H9 (cell line): ENCODE data around the gene ZNF892. TPM values are rescaled to one million over a fixed set of nuclear protein-coding genes. Genes with fewer than 3 reads are reported as not detected.

Source experiments
- DNase-seq: peaks from one replicate; pipeline ENCODE4 v3.0.0-alpha.2; 2017
- H2AFZ ChIP-seq: one replicate; pipeline ENCODE4 v1.6.1; 2013; ENCODE audit warnings: mild to moderate bottlenecking, low read length, control low read depth, moderate library complexity
- H2AK5ac ChIP-seq: 2 replicates; pipeline ENCODE4 v1.6.1; 2013; ENCODE audit warnings: low read length, control low read depth, mixed read lengths; ENCODE audit not compliant: insufficient read length
- H2BK120ac ChIP-seq: one replicate; pipeline ENCODE4 v1.6.1; 2013; ENCODE audit warnings: low read depth, mild to moderate bottlenecking, low read length, control low read depth, inconsistent platforms; ENCODE audit not compliant: poor library complexity, severe bottlenecking
- H2BK12ac ChIP-seq: 2 replicates; pipeline ENCODE4 v1.6.1; 2013; ENCODE audit warnings: low read length, control low read depth, mixed read lengths, low read depth; ENCODE audit not compliant: insufficient read length
- H2BK15ac ChIP-seq: 2 replicates; pipeline ENCODE4 v1.6.1; 2013; ENCODE audit warnings: low read depth, low read length, control low read depth
- H2BK20ac ChIP-seq: one replicate; pipeline ENCODE4 v1.6.1; 2013; ENCODE audit warnings: low read depth, mild to moderate bottlenecking, low read length, control low read depth, inconsistent platforms; ENCODE audit not compliant: poor library complexity, severe bottlenecking
- H2BK5ac ChIP-seq: 2 replicates; pipeline ENCODE4 v1.6.1; 2013; ENCODE audit warnings: low read length, control low read depth, mixed read lengths; ENCODE audit not compliant: insufficient read length
- H3K14ac ChIP-seq: 2 replicates; pipeline ENCODE4 v1.6.1; 2013; ENCODE audit warnings: low read length, control low read depth; ENCODE audit not compliant: insufficient read depth
- H3K18ac ChIP-seq: 2 replicates; pipeline ENCODE4 v1.6.1; 2013; ENCODE audit warnings: low read depth, mild to moderate bottlenecking, mixed read lengths, low read length, control low read depth; ENCODE audit not compliant: insufficient read length
- H3K23ac ChIP-seq: 2 replicates; pipeline ENCODE4 v1.6.1; 2013; ENCODE audit warnings: low read length, control low read depth, mixed read lengths, low read depth; ENCODE audit not compliant: insufficient read length
- H3K23me2 ChIP-seq: 2 replicates; pipeline ENCODE4 v1.6.1; 2013; ENCODE audit warnings: low read depth, mild to moderate bottlenecking, mixed read lengths, low read length, control low read depth; ENCODE audit not compliant: insufficient read length, poor library complexity, severe bottlenecking
- H3K27ac ChIP-seq: 2 replicates; pipeline ENCODE4 v1.5.1; 2013; ENCODE audit warnings: low read length, control low read depth, mixed read lengths, low read depth; ENCODE audit not compliant: insufficient read length
- H3K27me3 ChIP-seq: 2 replicates; pipeline ENCODE4 v1.6.1; 2013; ENCODE audit warnings: low read length, control low read depth, inconsistent platforms; ENCODE audit not compliant: insufficient read depth
- H3K4ac ChIP-seq: 2 replicates; pipeline ENCODE4 v1.6.1; 2013; ENCODE audit warnings: low read depth, mild to moderate bottlenecking, control low read depth, inconsistent platforms, low read length, moderate library complexity
- H3K4me1 ChIP-seq: 2 replicates; pipeline ENCODE4 v1.6.1; 2013; ENCODE audit warnings: low read length, control low read depth, inconsistent platforms; ENCODE audit not compliant: insufficient read depth
- H3K4me2 ChIP-seq: 2 replicates; pipeline ENCODE4 v1.6.1; 2013; ENCODE audit warnings: low read length, control low read depth, mixed read lengths; ENCODE audit not compliant: insufficient read length, insufficient read depth
- H3K56ac ChIP-seq: 2 replicates; pipeline ENCODE4 v1.6.1; 2013; ENCODE audit warnings: low read depth, mild to moderate bottlenecking, mixed read lengths, low read length, control low read depth; ENCODE audit not compliant: insufficient read length
- H3K79me1 ChIP-seq: 2 replicates; pipeline ENCODE4 v1.6.1; 2013; ENCODE audit warnings: low read depth, mild to moderate bottlenecking, moderate library complexity, low read length, control low read depth, inconsistent platforms; ENCODE audit not compliant: insufficient read depth, poor library complexity, severe bottlenecking
- H3K79me2 ChIP-seq: 2 replicates; pipeline ENCODE4 v1.6.1; 2013; ENCODE audit warnings: low read length, control low read depth, inconsistent platforms; ENCODE audit not compliant: insufficient read depth
- H3K9ac ChIP-seq: 2 replicates; pipeline ENCODE4 v1.6.1; 2013; ENCODE audit warnings: low read length, control low read depth, mixed read lengths; ENCODE audit not compliant: insufficient read length; ENCODE audit errors: extremely low read depth
- H3K9me3 ChIP-seq: one replicate; pipeline ENCODE4 v1.6.1; 2013; ENCODE audit warnings: low read depth, low read length, inconsistent platforms; ENCODE audit not compliant: control insufficient read depth
- H3T11ph ChIP-seq: one replicate; pipeline ENCODE4 v1.6.1; 2013; ENCODE audit warnings: mild to moderate bottlenecking, low read length, control low read depth, inconsistent platforms
- H4K20me1 ChIP-seq: one replicate; pipeline ENCODE4 v1.6.1; 2013; ENCODE audit not compliant: control insufficient read depth, insufficient read length, insufficient read depth
- H4K5ac ChIP-seq: 2 replicates; pipeline ENCODE4 v1.6.1; 2013; ENCODE audit warnings: low read depth, mild to moderate bottlenecking, mixed read lengths, low read length, control low read depth; ENCODE audit not compliant: insufficient read length
- H4K8ac ChIP-seq: replicated peaks from 2 replicates; pipeline ENCODE4 v1.6.1; 2013; ENCODE audit warnings: low read length, control low read depth, mixed read lengths, low read depth; ENCODE audit not compliant: insufficient read length
- H4K91ac ChIP-seq: 2 replicates; pipeline ENCODE4 v1.6.1; 2013; ENCODE audit warnings: low read depth, mild to moderate bottlenecking, moderate library complexity, mixed read lengths, low read length, control low read depth; ENCODE audit not compliant: insufficient read length
- H3K27ac Mint-ChIP-seq, 3 experiments: 2 replicates in 2 of 3; 3 replicates in 1 of 3; pipeline ENCODE4 v1.8.0; 2020 to 2021; ENCODE audit warnings: mixed read lengths in 3 of 3, mild to moderate bottlenecking in 1 of 3, moderate library complexity in 1 of 3
- H3K27me3 Mint-ChIP-seq: 2 replicates; pipeline ENCODE4 v1.8.0; 2021; ENCODE audit warnings: low read depth, mild to moderate bottlenecking, moderate library complexity, mixed read lengths
- H3K36me3 Mint-ChIP-seq, 3 experiments: 2 replicates in 2 of 3; 3 replicates in 1 of 3; pipeline ENCODE4 v1.8.0; 2020 to 2021; ENCODE audit warnings: low read depth in 3 of 3, mixed read lengths in 3 of 3; ENCODE audit not compliant: insufficient read depth in 1 of 3
- H3K4me1 Mint-ChIP-seq, 2 experiments: 2 replicates each; pipeline ENCODE4 v1.8.0; 2020; ENCODE audit warnings: mixed read lengths in 2 of 2
- H3K4me3 Mint-ChIP-seq, 2 experiments: 2 replicates in 1 of 2; 3 replicates in 1 of 2; pipeline ENCODE4 v1.8.0; 2020 to 2021; ENCODE audit warnings: mild to moderate bottlenecking in 2 of 2, mixed read lengths in 2 of 2, moderate library complexity in 1 of 2
- H3K9me3 Mint-ChIP-seq, 2 experiments: 2 replicates in 1 of 2; 3 replicates in 1 of 2; pipeline ENCODE4 v1.8.0; 2020; ENCODE audit warnings: mild to moderate bottlenecking in 2 of 2, mixed read lengths in 2 of 2, moderate library complexity in 1 of 2
- WGBS: extraction: QIAGEN DNeasy Blood & Tissue Kit; methylation state at CpG from one replicate; pipeline ENCODE4 v1.1.7; 2013; ENCODE audit warnings: missing lambda C conversion rate, low lambda C conversion rate, mixed read lengths; ENCODE audit not compliant: insufficient read length; ENCODE audit errors: extremely low coverage; 5-methylcytosine and 5-hydroxymethylcytosine counted together
- total RNA-seq: library from RNA; stranded (reverse); gene quantifications from 2 replicates; pipeline ENCODE4 v1.2.1, GENCODE V29; 2021
- TF ChIP-seq, protein P1 (sequence below): fragments of 200-600 bp; sonication (generic); conservative IDR thresholded peaks from 3 replicates; pipeline ENCODE4 v1.8.0; 2021; ENCODE audit warnings: antibody characterized with exemption, mild to moderate bottlenecking

Gene ZNF892
- total RNA-seq, 1 experiment from 2014 or later = 13.2 TPM

DNA sequence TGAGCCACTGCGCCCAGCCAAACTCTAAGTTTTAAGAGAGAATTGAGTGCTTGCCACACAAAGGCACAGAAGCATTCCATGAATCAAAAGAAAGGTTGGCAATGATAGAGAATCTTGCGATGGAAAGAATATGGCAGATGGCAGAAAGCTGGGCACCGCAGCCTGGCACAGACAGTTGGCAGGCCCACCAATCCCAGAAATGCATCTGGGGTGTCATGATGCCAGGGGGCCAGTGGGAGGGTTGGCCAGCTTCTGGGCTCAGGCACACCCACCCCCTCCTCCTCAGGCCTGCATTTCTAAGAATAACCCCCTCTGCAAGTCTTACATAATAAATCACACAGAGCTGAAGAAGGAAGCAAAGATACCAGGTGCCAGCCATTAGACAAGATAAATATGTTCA is 22.1 kb upstream of the ZNF892 start:
- no peak overlapping the region for H3K27ac Mint-ChIP-seq
- H2BK20ac ChIP-seq = no peak overlapping the region
- no peaks in the 10 kb centered on the region for H4K20me1 ChIP-seq
- no peak overlapping the region for H2BK12ac ChIP-seq
- no peak overlapping the region for H4K8ac ChIP-seq
- no peak overlapping the region for H4K5ac ChIP-seq
- no peaks in the 10 kb centered on the region for H3K27me3 ChIP-seq
- no peak overlapping the region for H3K23ac ChIP-seq
- H3K9me3 ChIP-seq = no peaks in the 10 kb centered on the region
- H3K79me1 ChIP-seq = no peaks in the 10 kb centered on the region
- DNase-seq = no peak
- H3K14ac ChIP-seq = no peak overlapping the region
- no peak overlapping the region for H2BK120ac ChIP-seq
- WGBS = no CpG with 5 or more reads among the region's 3 CpGs
- H3K4me3 Mint-ChIP-seq = no peak overlapping the region
- H3T11ph ChIP-seq = no peak overlapping the region
- peaks cover 13% of the 10 kb centered on the region for H3K27me3 Mint-ChIP-seq
- H2AK5ac ChIP-seq = no peak overlapping the region
- TF ChIP-seq, protein P1, sequence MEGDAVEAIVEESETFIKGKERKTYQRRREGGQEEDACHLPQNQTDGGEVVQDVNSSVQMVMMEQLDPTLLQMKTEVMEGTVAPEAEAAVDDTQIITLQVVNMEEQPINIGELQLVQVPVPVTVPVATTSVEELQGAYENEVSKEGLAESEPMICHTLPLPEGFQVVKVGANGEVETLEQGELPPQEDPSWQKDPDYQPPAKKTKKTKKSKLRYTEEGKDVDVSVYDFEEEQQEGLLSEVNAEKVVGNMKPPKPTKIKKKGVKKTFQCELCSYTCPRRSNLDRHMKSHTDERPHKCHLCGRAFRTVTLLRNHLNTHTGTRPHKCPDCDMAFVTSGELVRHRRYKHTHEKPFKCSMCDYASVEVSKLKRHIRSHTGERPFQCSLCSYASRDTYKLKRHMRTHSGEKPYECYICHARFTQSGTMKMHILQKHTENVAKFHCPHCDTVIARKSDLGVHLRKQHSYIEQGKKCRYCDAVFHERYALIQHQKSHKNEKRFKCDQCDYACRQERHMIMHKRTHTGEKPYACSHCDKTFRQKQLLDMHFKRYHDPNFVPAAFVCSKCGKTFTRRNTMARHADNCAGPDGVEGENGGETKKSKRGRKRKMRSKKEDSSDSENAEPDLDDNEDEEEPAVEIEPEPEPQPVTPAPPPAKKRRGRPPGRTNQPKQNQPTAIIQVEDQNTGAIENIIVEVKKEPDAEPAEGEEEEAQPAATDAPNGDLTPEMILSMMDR = no peak
- H4K91ac ChIP-seq = no peak overlapping the region
- no peak overlapping the region for H2BK5ac ChIP-seq
- H2BK15ac ChIP-seq = no peak overlapping the region
- no peak overlapping the region for H3K9ac ChIP-seq
- H3K4me1 Mint-ChIP-seq = no peaks in the 10 kb centered on the region
- no peak overlapping the region for H3K4ac ChIP-seq
- H3K23me2 ChIP-seq = no peaks in the 10 kb centered on the region
- H2AFZ ChIP-seq = no peak overlapping the region
- H3K18ac ChIP-seq = no peak overlapping the region
- H3K36me3 Mint-ChIP-seq = peaks cover 17 to 27% (median 27%) of the 10 kb centered on the region in 3 experiments
- H3K79me2 ChIP-seq = no peaks in the 10 kb centered on the region
- no peak overlapping the region for H3K56ac ChIP-seq
- H3K4me2 ChIP-seq = no peak overlapping the region
- no peaks in the 10 kb centered on the region for H3K4me1 ChIP-seq
- H3K27ac ChIP-seq = no peak overlapping the region
- peaks cover 0 to 25% of the 10 kb centered on the region in 2 experiments; a peak in 3 of 5 replicates for H3K9me3 Mint-ChIP-seq
